Measurements from ENCODE around the gene PAXX. TPM values are rescaled to one million over a fixed set of nuclear protein-coding genes. Genes with fewer than 3 reads are reported as not detected.

The PAXX gene
- total and polyA plus RNA-seq, 9 of the 15 experiments (the other 6 are each of a cell fraction or from before 2014, with no cell fraction given), result 1.2 to 175 (median 38.5) TPM

- TF ChIP-seq CHD1 (IDR thresholded peaks at IDR 0.05; ENCODE audit: low read length) (no peak), CHD4 (IDR thresholded peaks at IDR 0.05; ENCODE audit: insufficient read depth, insufficient replicate concordance, low read depth, low read length, poor library complexity, severe bottlenecking) (no peak), SMARCC2 (IDR thresholded peaks at IDR 0.05; ENCODE audit: low read depth) (no peak), SMARCE1 (IDR thresholded peaks at IDR 0.05) (no peak), BCOR (IDR thresholded peaks at IDR 0.05) (no peak), SMAD2 (IDR thresholded peaks at IDR 0.05; ENCODE audit: low read depth, low read length) (no peak), ZBTB8A (IDR thresholded peaks at IDR 0.05; ENCODE audit: partially characterized antibody) (no peak), SOX6 (IDR thresholded peaks at IDR 0.05) (no peak), ZNF609 (CRISPR knock-in tag; IDR thresholded peaks at IDR 0.05; ENCODE audit: borderline replicate concordance) (no peak), GABPB1 (CRISPR knock-in tag; IDR thresholded peaks at IDR 0.05) (no peak), HNRNPL (IDR thresholded peaks at IDR 0.05; ENCODE audit: low read depth, low read length) (no peak), NFXL1 (CRISPR knock-in tag; IDR thresholded peaks at IDR 0.05) (no peak), POLR2AphosphoS2 (IDR thresholded peaks at IDR 0.05; ENCODE audit: low read length) (no peak), ZNF785 (CRISPR knock-in tag; IDR thresholded peaks at IDR 0.05) (no peak), ZNF217 (CRISPR knock-in tag; IDR thresholded peaks at IDR 0.05) (no peak), ZNF12 (CRISPR knock-in tag; IDR thresholded peaks at IDR 0.05) (no peak), FOSL1 (tag; conservative IDR thresholded peaks at IDR 0.05) (no peak)
- TF ChIP-seq, protein P1, sequence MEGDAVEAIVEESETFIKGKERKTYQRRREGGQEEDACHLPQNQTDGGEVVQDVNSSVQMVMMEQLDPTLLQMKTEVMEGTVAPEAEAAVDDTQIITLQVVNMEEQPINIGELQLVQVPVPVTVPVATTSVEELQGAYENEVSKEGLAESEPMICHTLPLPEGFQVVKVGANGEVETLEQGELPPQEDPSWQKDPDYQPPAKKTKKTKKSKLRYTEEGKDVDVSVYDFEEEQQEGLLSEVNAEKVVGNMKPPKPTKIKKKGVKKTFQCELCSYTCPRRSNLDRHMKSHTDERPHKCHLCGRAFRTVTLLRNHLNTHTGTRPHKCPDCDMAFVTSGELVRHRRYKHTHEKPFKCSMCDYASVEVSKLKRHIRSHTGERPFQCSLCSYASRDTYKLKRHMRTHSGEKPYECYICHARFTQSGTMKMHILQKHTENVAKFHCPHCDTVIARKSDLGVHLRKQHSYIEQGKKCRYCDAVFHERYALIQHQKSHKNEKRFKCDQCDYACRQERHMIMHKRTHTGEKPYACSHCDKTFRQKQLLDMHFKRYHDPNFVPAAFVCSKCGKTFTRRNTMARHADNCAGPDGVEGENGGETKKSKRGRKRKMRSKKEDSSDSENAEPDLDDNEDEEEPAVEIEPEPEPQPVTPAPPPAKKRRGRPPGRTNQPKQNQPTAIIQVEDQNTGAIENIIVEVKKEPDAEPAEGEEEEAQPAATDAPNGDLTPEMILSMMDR (IDR thresholded peaks at IDR 0.05 in 2 of 3, conservative IDR thresholded peaks at IDR 0.05 in 1 of 3; ENCODE audit: insufficient read depth in 2 of 3, low read depth in 1 of 3, low read length in 3 of 3), result no peak
- H3K27me3 ChIP-seq (ENCODE audit: control insufficient read depth in 2 of 2, insufficient read depth in 2 of 2, low read length in 2 of 2), result no peaks in the 10 kb centered on the region
- DNase-seq (ENCODE audit: extremely low read depth in 1 of 4, low spot score in 3 of 4), result no peak
- H3K4me1 ChIP-seq (replicated peaks in 1 of 2; ENCODE audit: control insufficient read depth in 2 of 2, insufficient read depth in 2 of 2, low read length in 2 of 2), result peaks cover 4 to 87% of the 10 kb centered on the region in 2 experiments; a peak in 4 of 5 replicates
- H3K79me2 ChIP-seq (ENCODE audit: control insufficient read depth, insufficient read depth, low read length), result no peaks in the 10 kb centered on the region
- POLR2A ChIA-PET, result no interaction called here
- H3K36me3 ChIP-seq (ENCODE audit: control insufficient read depth, insufficient read depth, low read length), result no peaks in the 10 kb centered on the region
- 28% methylated on average over 4 of the region's 6 CpGs for WGBS (ENCODE audit: insufficient coverage, low coverage, missing lambda C conversion rate)
- ATAC-seq, result no peak; the same call in 2 of the 3 replicates
- no peak overlapping the region for H3K27ac ChIP-seq (ENCODE audit: extremely low read depth, low read depth, low read length)
- CTCF ChIA-PET (ENCODE audit: low intra/inter-chr PET ratio), result no interaction called here
- H3K9ac ChIP-seq (ENCODE audit: insufficient read depth in 1 of 2, low read depth in 2 of 2, low read length in 2 of 2), result no peak overlapping the region; a peak in 1 of 4 replicates
- no peak overlapping the region for H3K4me3 ChIP-seq
- no peak overlapping the region for H3K4me2 ChIP-seq (ENCODE audit: insufficient read depth, low read length)
- no peaks in the 10 kb centered on the region for H3K9me3 ChIP-seq (replicated peaks; ENCODE audit: control insufficient read depth, insufficient read depth, low read depth, low read length)
- in situ Hi-C loops (cut with MboI) (no loop called here), intact Hi-C loops (cut with micrococcal nuclease) (no loop called here)
- 0 out of 2 replicates have a peak, but pooled peaks cover 5% of the 10 kb centered on the region for H4K20me1 ChIP-seq (replicated peaks; ENCODE audit: control insufficient read depth, insufficient read depth, low read length)
- no peaks in the 10 kb centered on the region for H3K9me1 ChIP-seq (ENCODE audit: control insufficient read depth, insufficient read depth, low read length)
- no TSS peak for BruUV-seq (replicated peaks)
- no peak overlapping the region for H2AFZ ChIP-seq (ENCODE audit: low read depth, low read length)
- FAIRE-seq, result no peak
These were observed 29.4 kb downstream of the PAXX start for GRCh38 chr9:137021568-137021978.

Measured in K562 (cell line).